K562 (cell line): Measurements from ENCODE around the gene GATAD2B. TPM values are rescaled to one million over a fixed set of nuclear protein-coding genes. Genes with fewer than 3 reads are reported as not detected.

Source experiments
- ARID1B ChIP-seq: fragments of 450-650 bp; IDR thresholded peaks from 2 replicates; pipeline ENCODE4 v1.6.1; 2016; ENCODE audit warnings: antibody characterized with exemption, mild to moderate bottlenecking, inconsistent platforms
- ARID2 ChIP-seq: fragments of 450-650 bp; IDR thresholded peaks from 2 replicates; pipeline ENCODE4 v1.6.1; 2017; ENCODE audit warnings: antibody characterized with exemption, mild to moderate bottlenecking
- CBX3 ChIP-seq, 2 experiments: IDR thresholded peaks; 1 replicate in 1 of 2; 2 replicates in 1 of 2; pipeline ENCODE4 v1.6.1; 2012; ENCODE audit warnings: inconsistent platforms in 2 of 2, low read length in 2 of 2, borderline replicate concordance in 1 of 2, control low read depth in 1 of 2
- FOXJ2 ChIP-seq: fragments of 200-800 bp; sonication (Bioruptor generic); IDR thresholded peaks from 2 replicates; pipeline ENCODE4 v1.6.1; 2016; ENCODE audit warnings: missing genetic modification characterization, missing compliant biosample characterization
- HMGN3 ChIP-seq: IDR thresholded peaks from 2 replicates; pipeline ENCODE4 v1.6.1; 2011; ENCODE audit warnings: borderline replicate concordance, low read depth, mild to moderate bottlenecking, mixed read lengths, low read length; ENCODE audit not compliant: insufficient read length; ENCODE audit errors: extremely low read depth
- HNRNPLL ChIP-seq: fragments of 200-400 bp; formaldehyde crosslinking; IDR thresholded peaks from 2 replicates; pipeline ENCODE4 v1.6.1; 2017; ENCODE audit warnings: low read length, low read depth, mild to moderate bottlenecking; ENCODE audit not compliant: poor library complexity, severe bottlenecking
- MYC ChIP-seq, 2 experiments: fragments of 250-450 bp in 1 of 2; sonication (Bioruptor Pico) in 1 of 2; IDR thresholded peaks; 2 replicates each; pipeline versions ENCODE4 v1.5.1 to v1.6.1; 2012 to 2021; ENCODE audit warnings: low read depth in 2 of 2, borderline replicate concordance in 1 of 2, improper control_type of control experiment in 1 of 2, low read length in 1 of 2, mild to moderate bottlenecking in 1 of 2, moderate library complexity in 1 of 2
- PHB2 ChIP-seq: fragments of 450-650 bp; IDR thresholded peaks from 2 replicates; pipeline ENCODE4 v1.6.1; 2017; ENCODE audit warnings: low read depth
- RFX5 ChIP-seq: IDR thresholded peaks from 2 replicates; pipeline ENCODE4 v1.6.1; 2011; ENCODE audit warnings: low read depth, mild to moderate bottlenecking, improper control_type of control experiment, low read length
- TCF3 ChIP-seq: sonication (generic); formaldehyde crosslinking; IDR thresholded peaks from 2 replicates; pipeline ENCODE4 v1.4.0; 2020; ENCODE audit warnings: mild to moderate bottlenecking, missing genetic modification reagents
- WHSC1 ChIP-seq: IDR thresholded peaks from one replicate; pipeline ENCODE4 v1.6.1; 2012; ENCODE audit warnings: low read length, control low read depth, inconsistent platforms
- ZC3H8 ChIP-seq: fragments of 450-650 bp; IDR thresholded peaks from 2 replicates; pipeline ENCODE4 v1.6.1; 2017
- ZNF431 ChIP-seq: sonication (generic); formaldehyde crosslinking; IDR thresholded peaks from 2 replicates; pipeline ENCODE4 v1.8.0; 2022; ENCODE audit warnings: mild to moderate bottlenecking, missing genetic modification reagents
- ZNF436 ChIP-seq: fragments of 250-450, 450-650 bp; sonication (Bioruptor Pico); formaldehyde crosslinking; IDR thresholded peaks from 2 replicates; pipeline ENCODE4 v1.7.0; 2020; ENCODE audit warnings: mild to moderate bottlenecking
- polyA plus RNA-seq, 8 experiments: library from polyadenylated mRNA; depleted of rRNA in 4 of 8; stranded (reverse) in 5 of 8; unstranded in 3 of 8; fragments of >200 nt; fragmentation: Nextera tagmentation in 2 of 8; fragmentation: Illumina TruSeq in 1 of 8; extraction: Ambion mirVana in 2 of 8; extraction: Trizol in 1 of 8; gene quantifications; 2 replicates each; pipeline versions ENCODE4 v1.2.1 to v1.2.3, GENCODE V29; 2011 to 2014; ENCODE audit warnings: inconsistent platforms in 1 of 8, missing spikeins in 1 of 8
- total RNA-seq, 7 experiments: library from RNA; depleted of rRNA in 6 of 7; stranded (reverse); fragments of >200 nt in 6 of 7; fragmentation: Illumina TruSeq in 2 of 7; extraction: Trizol in 2 of 7; gene quantifications; 2 replicates each; pipeline versions ENCODE4 v1.2.1 to v1.2.3, GENCODE V29; 2011 to 2021; ENCODE audit warnings: low replicate concordance in 1 of 7
- TF ChIP-seq, protein P1 (sequence below), 2 experiments: fragments of 450-650 bp; conservative IDR thresholded peaks; 2 replicates each; pipeline ENCODE4 v1.6.1; 2017; ENCODE audit warnings: mild to moderate bottlenecking in 2 of 2, moderate library complexity in 2 of 2
- TF ChIP-seq, protein P2 (sequence below), 2 experiments: IDR thresholded peaks; 2 replicates each; pipeline ENCODE4 v1.6.1; 2011; ENCODE audit warnings: borderline replicate concordance in 1 of 2, control low read depth in 1 of 2, low read depth in 1 of 2, low read length in 1 of 2, mild to moderate bottlenecking in 1 of 2, mixed read lengths in 1 of 2, moderate library complexity in 1 of 2; ENCODE audit not compliant: insufficient read depth in 1 of 2, insufficient read length in 1 of 2, poor library complexity in 1 of 2, severe bottlenecking in 1 of 2; ENCODE audit errors: extremely low read depth in 1 of 2
- TF ChIP-seq, protein P3 (sequence below), 2 experiments: IDR thresholded peaks in 1 of 2; conservative IDR thresholded peaks in 1 of 2; 2 replicates each; pipeline ENCODE4 v1.6.1; 2016; ENCODE audit warnings: low read depth in 2 of 2, mild to moderate bottlenecking in 1 of 2, missing compliant biosample characterization in 1 of 2, missing genetic modification characterization in 1 of 2, moderate library complexity in 1 of 2
- TF ChIP-seq, protein P4 (sequence below): fragments of 450-650 bp; formaldehyde crosslinking; IDR thresholded peaks from 2 replicates; pipeline ENCODE4 v1.4.0; 2022; ENCODE audit warnings: missing genetic modification characterization
- TF ChIP-seq, protein P5 (sequence below): sonication (generic); formaldehyde crosslinking; IDR thresholded peaks from 2 replicates; pipeline ENCODE4 v1.8.0; 2022; ENCODE audit warnings: mild to moderate bottlenecking, missing genetic modification reagents

The GATAD2B gene
- total and polyA plus RNA-seq, 9 of the 15 experiments (the other 6 are each of a cell fraction or from before 2014, with no cell fraction given): 1.5 to 40.2 (median 4.9) TPM

DNA sequence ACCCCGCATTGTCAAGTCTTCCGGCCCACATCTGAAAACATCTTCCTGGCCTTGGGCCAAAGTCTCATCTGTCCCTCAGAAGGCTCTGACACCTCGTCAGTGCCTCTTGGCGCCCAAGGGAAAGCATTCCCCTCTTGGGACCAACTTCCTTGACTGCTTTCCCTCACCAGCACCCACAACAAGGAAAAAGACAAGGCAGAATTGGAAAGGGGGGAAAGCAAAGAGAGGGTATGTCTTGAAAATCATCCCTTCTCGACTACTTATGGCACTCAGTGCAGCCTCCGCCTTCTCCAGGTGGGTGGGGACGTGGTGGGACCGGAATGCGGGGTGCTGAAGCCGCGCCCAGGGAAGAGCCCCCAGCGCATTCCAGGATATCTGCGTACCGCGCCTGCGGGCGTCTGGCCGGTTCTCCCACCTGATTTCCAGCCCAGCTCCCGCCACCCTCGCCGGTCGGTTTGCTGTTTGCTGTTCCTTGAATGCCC lies 41.1 kb upstream of the GATAD2B start (continued):
- TF ChIP-seq, protein P1, sequence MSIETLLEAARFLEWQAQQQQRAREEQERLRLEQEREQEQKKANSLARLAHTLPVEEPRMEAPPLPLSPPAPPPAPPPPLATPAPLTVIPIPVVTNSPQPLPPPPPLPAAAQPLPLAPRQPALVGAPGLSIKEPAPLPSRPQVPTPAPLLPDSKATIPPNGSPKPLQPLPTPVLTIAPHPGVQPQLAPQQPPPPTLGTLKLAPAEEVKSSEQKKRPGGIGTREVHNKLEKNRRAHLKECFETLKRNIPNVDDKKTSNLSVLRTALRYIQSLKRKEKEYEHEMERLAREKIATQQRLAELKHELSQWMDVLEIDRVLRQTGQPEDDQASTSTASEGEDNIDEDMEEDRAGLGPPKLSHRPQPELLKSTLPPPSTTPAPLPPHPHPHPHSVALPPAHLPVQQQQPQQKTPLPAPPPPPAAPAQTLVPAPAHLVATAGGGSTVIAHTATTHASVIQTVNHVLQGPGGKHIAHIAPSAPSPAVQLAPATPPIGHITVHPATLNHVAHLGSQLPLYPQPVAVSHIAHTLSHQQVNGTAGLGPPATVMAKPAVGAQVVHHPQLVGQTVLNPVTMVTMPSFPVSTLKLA (conservative IDR thresholded peaks at IDR 0.05): 0 out of 4 replicates have a peak, but pooled peaks of 1 of the 2 experiments have one; percentile 12
- TF ChIP-seq ZNF431 (CRISPR knock-in tag): no peak
- no peak for TF ChIP-seq RFX5
- no peak for TF ChIP-seq MYC (IDR thresholded peaks at IDR 0.05; ENCODE audit: low read depth, low read length)
- 0 out of 2 replicates have a peak, but pooled peaks have one; percentile 35 for TF ChIP-seq MYC (CRISPR knock-in tag; IDR thresholded peaks at IDR 0.05; ENCODE audit: borderline replicate concordance, low read depth)
- no peak for TF ChIP-seq WHSC1
- no peak for TF ChIP-seq ZNF436 (CRISPR knock-in tag)
- TF ChIP-seq, protein P2, sequence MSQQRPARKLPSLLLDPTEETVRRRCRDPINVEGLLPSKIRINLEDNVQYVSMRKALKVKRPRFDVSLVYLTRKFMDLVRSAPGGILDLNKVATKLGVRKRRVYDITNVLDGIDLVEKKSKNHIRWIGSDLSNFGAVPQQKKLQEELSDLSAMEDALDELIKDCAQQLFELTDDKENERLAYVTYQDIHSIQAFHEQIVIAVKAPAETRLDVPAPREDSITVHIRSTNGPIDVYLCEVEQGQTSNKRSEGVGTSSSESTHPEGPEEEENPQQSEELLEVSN (IDR thresholded peaks at IDR 0.05; ENCODE audit: borderline replicate concordance in 1 of 2, extremely low read depth in 1 of 2, insufficient read depth in 1 of 2, insufficient read length in 1 of 2, low read depth in 1 of 2, low read length in 1 of 2, poor library complexity in 1 of 2, severe bottlenecking in 1 of 2): peak in 1 of 2 experiments; percentile 19
- TF ChIP-seq PHB2: no peak
- TF ChIP-seq, protein P3, sequence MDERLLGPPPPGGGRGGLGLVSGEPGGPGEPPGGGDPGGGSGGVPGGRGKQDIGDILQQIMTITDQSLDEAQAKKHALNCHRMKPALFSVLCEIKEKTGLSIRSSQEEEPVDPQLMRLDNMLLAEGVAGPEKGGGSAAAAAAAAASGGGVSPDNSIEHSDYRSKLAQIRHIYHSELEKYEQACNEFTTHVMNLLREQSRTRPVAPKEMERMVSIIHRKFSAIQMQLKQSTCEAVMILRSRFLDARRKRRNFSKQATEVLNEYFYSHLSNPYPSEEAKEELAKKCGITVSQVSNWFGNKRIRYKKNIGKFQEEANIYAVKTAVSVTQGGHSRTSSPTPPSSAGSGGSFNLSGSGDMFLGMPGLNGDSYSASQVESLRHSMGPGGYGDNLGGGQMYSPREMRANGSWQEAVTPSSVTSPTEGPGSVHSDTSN (CRISPR knock-in tag; IDR thresholded peaks at IDR 0.05; ENCODE audit: low read depth): no peak
- TF ChIP-seq, protein P3 (tag; conservative IDR thresholded peaks at IDR 0.05; ENCODE audit: low read depth): no peak
- 0 out of 2 replicates have a peak, but pooled peaks have one; percentile 12 for TF ChIP-seq TCF3 (CRISPR knock-in tag)
- TF ChIP-seq ARID1B: peak; percentile 6; the same call in 1 of the 2 replicates
- TF ChIP-seq FOXJ2 (tag): peak; percentile 38; the same call in 1 of the 2 replicates
- TF ChIP-seq HMGN3: no peak
- TF ChIP-seq ZC3H8: no peak
- TF ChIP-seq CBX3 (IDR thresholded peaks at IDR 0.05; ENCODE audit: borderline replicate concordance in 1 of 2, low read length in 2 of 2): peak in 1 of 2 experiments; percentile 18; a peak in 1 of 3 replicates
- TF ChIP-seq ARID2: peak; percentile 22; the same call in 1 of the 2 replicates
- TF ChIP-seq, protein P4, sequence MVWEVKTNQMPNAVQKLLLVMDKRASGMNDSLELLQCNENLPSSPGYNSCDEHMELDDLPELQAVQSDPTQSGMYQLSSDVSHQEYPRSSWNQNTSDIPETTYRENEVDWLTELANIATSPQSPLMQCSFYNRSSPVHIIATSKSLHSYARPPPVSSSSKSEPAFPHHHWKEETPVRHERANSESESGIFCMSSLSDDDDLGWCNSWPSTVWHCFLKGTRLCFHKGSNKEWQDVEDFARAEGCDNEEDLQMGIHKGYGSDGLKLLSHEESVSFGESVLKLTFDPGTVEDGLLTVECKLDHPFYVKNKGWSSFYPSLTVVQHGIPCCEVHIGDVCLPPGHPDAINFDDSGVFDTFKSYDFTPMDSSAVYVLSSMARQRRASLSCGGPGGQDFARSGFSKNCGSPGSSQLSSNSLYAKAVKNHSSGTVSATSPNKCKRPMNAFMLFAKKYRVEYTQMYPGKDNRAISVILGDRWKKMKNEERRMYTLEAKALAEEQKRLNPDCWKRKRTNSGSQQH (CRISPR knock-in tag): no peak
- TF ChIP-seq, protein P5, sequence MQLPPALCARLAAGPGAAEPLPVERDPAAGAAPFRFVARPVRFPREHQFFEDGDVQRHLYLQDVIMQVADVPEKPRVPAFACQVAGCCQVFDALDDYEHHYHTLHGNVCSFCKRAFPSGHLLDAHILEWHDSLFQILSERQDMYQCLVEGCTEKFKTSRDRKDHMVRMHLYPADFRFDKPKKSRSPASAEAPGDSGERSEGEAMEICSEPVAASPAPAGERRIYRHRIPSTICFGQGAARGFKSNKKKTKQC (CRISPR knock-in tag): no peak
- peak; percentile 33 for TF ChIP-seq HNRNPLL
